Kidney glomerular epithelial cell (primary cell): ENCODE data around the gene HOMEZ.
"Not testable (repeated sequence)": the region's sequence is repeated elsewhere in the genome, so short reads cannot be mapped to it uniquely, and the experiment has no call there.

Experiments
- DNase-seq: peaks from one replicate; lab custom pipeline; 2025; lab: John Stamatoyannopoulos, UW

HOMEZ gene

DNA sequence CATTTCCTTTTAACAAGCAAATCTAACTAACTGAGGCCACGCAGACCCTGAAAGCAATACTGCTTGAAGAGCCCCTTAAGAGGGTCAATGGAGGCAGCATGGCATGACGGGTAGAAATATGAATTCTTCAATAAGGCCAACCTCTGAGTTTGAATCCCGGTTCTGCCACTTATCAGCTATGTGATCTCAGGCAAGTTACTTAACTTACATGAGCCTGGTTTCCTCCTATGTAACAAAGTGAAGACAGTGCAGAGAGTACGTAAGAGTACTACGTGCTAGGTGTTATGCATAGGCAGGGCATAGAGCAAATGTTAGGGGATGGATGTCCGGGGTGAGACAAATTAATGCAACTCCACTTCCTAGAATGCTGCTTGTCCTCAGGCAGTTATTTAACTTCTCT, 4.7 kb downstream of the HOMEZ start:
- no peak for DNase-seq

GRCh38 chr14:23277928-23278327, 8.0 kb downstream of the HOMEZ start:
- DNase-seq = not testable (repeated sequence)

DNA sequence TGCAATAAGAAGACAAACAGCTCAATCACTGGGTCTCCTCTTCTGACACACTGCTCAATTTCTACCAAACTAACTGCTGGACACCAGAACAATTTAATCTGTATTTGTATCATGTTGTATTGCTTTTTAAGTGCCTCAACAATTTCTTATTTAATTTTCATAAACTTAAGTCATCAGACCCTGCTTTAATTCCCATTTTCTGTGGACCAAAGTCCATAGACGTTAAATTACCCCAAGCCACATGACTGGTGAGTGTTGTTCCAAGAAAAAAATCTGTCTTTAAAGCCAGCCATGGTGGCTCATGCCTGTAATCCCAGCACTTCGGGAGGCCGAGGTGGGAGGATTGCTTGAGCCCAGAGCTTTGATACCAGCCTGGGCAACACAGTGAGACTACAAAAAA, 8.7 kb downstream of the HOMEZ start:
- DNase-seq = no peak

- DNase-seq = no peak
These were observed 10.5 kb downstream of the HOMEZ start for GRCh38 chr14:23275412-23275811.

- DNase-seq = no peak
These were observed 16.7 kb downstream of the HOMEZ start for GRCh38 chr14:23269193-23269592.

- not testable (repeated sequence) for DNase-seq
These were observed 25.1 kb downstream of the HOMEZ start for GRCh38 chr14:23260849-23261248.

- no peak for DNase-seq
These were observed 26.5 kb downstream of the HOMEZ start for GRCh38 chr14:23259426-23259825.

GRCh38 chr14:23258256-23258655, 27.7 kb downstream of the HOMEZ start:
- no peak for DNase-seq

DNA sequence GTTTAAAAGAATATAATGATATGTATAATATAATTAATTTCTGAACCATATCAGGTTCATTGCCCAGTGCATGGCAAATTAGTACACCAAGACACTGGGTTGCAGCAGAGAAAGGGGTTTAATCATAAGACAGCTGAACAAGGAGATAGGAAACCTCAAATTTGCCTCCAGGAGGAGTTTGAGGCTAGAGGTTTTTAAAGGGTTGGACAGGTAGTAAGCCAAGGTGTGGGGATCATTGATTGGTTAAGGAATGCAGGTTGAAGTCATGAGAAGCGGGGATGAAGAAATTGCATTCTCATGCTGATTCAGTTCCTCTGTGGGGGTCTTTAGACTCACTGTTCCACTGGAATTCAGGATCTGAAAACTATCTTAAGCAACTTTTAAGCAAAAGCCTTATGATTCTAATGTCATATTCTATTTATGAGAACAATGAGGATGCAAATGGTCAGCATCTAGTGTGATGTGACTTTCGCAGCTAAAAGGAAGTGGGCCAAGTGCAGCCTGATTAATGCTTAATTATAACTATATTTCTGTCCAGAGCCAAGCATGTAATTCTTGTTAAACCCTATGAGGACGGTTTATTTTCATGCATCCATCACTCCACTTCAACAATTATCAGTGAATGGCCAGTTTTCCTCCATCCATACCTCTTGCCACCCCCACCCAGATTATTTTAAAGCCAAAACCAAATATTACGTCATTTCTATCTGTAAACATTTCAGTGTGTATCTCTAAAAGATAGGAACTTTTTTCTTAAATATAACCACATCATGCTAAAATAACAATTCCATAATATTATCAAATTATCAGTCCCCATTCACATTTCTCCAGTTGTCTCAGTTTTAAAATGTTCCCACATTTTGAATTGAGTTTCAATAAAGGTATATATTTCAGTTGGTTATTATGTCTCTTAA, 33.3 kb downstream of the HOMEZ start:
- no peak for DNase-seq

- DNase-seq = no peak
These were observed 33.9 kb downstream of the HOMEZ start for GRCh38 chr14:23252006-23252405.

GRCh38 chr14:23249824-23250223, 36.1 kb downstream of the HOMEZ start:
- no peak for DNase-seq

- DNase-seq = no peak
These were observed 37.3 kb downstream of the HOMEZ start for GRCh38 chr14:23248601-23249000.

DNA sequence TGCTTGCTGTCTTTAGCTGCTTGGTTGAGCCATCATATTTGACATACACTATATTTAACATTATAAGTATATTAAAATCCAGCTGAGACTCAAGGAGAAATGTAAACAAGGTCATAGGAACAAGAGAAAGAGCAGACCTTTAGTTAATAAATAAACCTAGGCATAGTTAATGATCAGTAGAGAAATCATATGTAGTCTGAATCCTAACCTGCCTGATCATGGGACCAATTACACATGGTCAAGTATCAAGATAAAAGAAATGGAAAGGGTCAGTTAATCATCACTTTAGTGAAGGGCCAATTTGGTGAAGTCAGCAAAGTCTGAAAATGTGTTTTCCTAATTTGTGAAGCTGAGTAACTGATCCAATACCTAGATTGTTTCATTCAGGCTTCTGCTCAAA, 40.6 kb downstream of the HOMEZ start:
- peak; percentile 54 for DNase-seq

DNA sequence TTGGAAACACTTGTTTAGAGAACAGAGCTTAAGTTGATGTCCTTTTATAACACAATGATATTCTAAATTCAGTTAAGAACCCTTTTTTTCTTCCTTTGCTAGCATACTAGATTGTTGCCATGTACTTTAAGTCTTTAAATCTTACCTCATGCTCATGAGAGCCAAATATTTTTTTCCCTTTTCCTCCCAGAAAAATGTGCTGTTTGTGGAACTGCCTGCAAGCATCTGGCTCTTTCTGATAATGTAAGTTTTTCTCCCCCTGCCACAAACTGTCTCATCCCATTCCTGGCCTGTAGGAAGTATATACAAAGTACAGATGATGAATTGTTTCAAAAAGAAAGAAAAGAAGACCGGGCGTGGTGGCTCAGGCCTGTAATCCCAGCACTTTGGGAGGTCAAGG, 42.9 kb downstream of the HOMEZ start:
- DNase-seq = no peak

DNA sequence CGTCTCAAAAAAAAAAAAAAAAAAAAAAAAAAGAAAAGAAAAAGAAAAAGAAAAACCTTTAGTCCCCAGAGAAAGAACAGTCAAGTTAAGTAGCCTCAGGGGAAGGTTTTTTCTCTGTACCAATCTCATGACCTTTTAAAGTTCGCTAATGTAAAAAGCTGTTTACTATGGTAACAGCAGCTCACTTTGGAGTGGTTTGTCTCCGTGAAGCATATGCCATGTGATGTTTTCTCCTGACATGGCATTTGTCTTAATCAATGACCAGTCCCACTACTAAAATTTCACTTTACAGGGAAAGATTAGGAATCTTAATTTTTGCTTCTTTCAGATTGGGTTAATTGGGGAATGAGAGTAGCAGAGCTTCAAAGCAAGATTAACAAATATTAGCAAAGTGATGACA, 43.9 kb downstream of the HOMEZ start:
- no peak for DNase-seq

GRCh38 chr14:23241061-23241715, 44.7 kb downstream of the HOMEZ start:
- DNase-seq = not testable (repeated sequence)

DNA sequence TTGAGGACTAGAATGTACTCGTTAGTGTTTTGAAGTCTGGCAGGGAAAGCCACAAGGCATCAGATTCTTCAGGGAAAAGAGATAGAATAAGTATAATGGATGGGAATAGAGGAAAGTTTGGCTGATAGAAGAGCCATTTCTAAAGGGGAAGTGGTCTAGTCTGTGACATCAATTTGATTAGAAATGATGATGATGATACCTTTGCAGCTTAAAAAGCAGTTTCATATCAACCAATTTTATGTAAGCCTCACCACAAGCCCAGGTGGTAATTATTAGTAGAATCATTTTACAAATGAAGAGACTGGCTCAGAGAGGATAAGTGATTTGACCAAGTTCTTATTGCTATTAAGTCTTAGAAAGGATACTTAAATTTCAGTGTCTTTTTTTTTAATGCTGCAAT, 45.3 kb downstream of the HOMEZ start:
- no peak for DNase-seq

DNA sequence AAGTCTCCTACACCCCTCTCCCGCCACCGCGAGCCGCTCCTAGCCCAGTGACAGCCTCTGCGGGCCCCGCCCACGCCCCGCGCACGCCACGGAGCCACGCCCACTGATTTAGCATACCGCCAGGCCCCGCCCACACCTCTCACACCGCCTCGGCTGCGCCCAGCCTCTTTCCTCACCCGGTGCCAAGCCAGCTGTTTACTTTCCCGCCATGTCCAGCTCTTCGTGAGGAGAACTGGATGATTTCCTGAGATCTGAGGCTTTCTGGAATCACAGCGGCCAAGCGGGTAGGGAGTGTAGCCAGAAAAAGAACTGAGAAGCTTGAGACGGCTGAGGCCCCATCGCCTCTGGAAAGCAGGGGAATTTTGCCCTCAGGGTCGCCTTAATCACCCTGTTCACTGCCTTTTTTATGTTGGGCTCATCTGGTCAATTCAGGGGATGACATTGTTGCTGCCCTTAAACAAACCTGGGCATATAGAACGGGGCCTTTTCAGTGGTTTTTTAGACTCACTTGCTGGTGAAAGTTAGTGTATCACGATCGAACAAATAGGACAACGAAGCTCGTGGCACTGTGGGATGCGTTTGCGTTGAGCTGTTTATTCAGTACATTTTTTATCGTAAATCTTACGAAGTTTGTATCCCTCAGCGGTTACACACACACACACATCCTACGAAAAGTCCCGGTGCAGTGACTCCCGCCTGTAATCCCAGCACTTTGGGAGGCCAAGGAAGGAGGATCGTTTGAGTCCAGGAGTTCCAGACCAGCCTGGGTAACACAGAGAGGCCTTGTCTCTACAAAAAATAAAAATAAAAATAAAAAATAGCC, 47.9 kb downstream of the HOMEZ start, which contains the start of gene RNF212B:
Gene RNF212B (plus strand): TSS at position 165 of the 823 bp plus-strand sequence. CDS start 2,410 bp downstream, outside the sequence.
- DNase-seq = peak; percentile 70

DNA sequence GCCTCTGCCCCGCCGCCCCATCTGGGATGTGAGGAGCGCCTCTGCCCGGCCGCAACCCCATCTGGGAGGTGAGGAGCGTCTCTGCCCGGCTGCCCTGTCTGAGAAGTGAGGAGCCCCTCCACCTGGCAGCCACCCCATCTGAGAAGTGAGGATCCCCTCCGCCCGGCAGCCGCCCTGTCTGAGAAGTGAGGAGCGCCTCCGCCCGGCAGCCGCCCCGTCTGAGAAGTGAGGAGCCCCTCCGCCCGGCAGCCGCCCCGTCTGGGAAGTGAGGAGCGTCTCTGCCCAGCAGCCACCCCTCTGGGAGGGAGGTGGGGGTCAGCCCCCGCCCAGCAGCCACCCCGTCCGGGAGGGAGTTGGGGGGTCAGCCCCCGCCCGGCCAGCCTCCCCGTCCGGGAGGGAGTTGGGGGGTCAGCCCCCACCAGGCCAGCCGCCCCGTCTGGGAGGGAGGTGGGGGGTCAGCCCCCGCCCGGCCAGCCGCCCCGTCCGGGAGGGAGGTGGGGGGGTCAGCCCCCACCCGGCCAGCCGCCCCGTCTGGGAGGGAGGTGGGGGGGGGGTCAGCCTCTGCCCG, 53.6 kb downstream of the HOMEZ start:
- not testable (repeated sequence) for DNase-seq

DNA sequence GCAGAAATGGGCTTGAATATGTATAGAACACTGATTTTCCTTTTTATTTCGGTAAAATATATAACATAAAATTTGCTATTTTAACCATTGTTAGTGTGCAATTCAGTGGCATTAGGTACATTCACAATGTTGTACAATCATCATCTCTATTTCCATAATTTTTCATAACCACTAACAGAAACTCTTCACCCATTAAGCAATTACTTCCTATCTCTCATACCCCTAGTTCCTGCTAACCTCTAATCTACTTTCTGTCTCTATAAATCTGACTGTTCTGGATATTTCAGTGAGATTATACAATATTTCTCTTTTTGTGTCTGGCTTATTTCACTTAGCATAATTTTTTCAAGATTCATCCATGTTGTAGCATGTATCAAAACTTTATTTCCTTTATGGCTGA, 57.1 kb downstream of the HOMEZ start:
- no peak for DNase-seq

GRCh38 chr14:23227566-23227965, 58.4 kb downstream of the HOMEZ start:
- DNase-seq = no peak

GRCh38 chr14:23224958-23225357, 61.0 kb downstream of the HOMEZ start:
- DNase-seq = not testable (repeated sequence)
